HEK293 (cell line): ENCODE measurements around the gene MERTK.
"Not testable (repeated sequence)": the region's sequence is repeated elsewhere in the genome, so short reads cannot be mapped to it uniquely, and the experiment has no call there.

Source experiments
- CTCF ChIA-PET: fragments of 350-600 bp; formaldehyde crosslinking; extraction: SDS; loops from one replicate; lab custom pipeline; 2021; ENCODE audit warnings: antibody characterized with exemption; lab: Yijun Ruan, JAX
- POLR2A ChIA-PET: fragments of 300-600 bp; formaldehyde crosslinking; extraction: SDS; loops from one replicate; lab custom pipeline; 2020; ENCODE audit warnings: antibody characterized with exemption, inconsistent platforms; lab: Yijun Ruan, JAX
- H3K27ac ChIP-seq: fragments of 200-500 bp; sonication (Bioruptor generic); 2 replicates; pipeline ENCODE4 v1.5.1; 2014; ENCODE audit warnings: low read depth, low read length, control low read depth, inconsistent platforms; ENCODE audit errors: extremely low read depth
- H3K36me3 ChIP-seq, 2 experiments: fragments of 200-500 bp in 1 of 2; sonication (Bioruptor generic) in 1 of 2; 1 replicate in 1 of 2; 2 replicates in 1 of 2; pipeline ENCODE4 v1.5.1; 2014 to 2017; ENCODE audit warnings: inconsistent platforms in 2 of 2, low read length in 2 of 2; ENCODE audit not compliant: control insufficient read depth in 2 of 2, insufficient read depth in 1 of 2
- H3K4me1 ChIP-seq: fragments of 200-500 bp; sonication (Bioruptor generic); 2 replicates; pipeline ENCODE4 v1.5.1; 2014; ENCODE audit warnings: mild to moderate bottlenecking, low read length, inconsistent platforms; ENCODE audit not compliant: control insufficient read depth, insufficient read depth
- H3K4me3 ChIP-seq: 2 replicates; pipeline ENCODE4 v1.5.1; 2011; ENCODE audit warnings: low read depth, mild to moderate bottlenecking, control low read depth, low read length, moderate library complexity
- H3K9me3 ChIP-seq: fragments of 200-500 bp; sonication (Bioruptor generic); 2 replicates; pipeline ENCODE4 v1.5.1; 2014; ENCODE audit warnings: low read depth, low read length, inconsistent platforms; ENCODE audit not compliant: control insufficient read depth, insufficient read depth
- GLI2 ChIP-seq: fragments of 450-650 bp; formaldehyde crosslinking; IDR thresholded peaks from 2 replicates; pipeline ENCODE4; 2017; ENCODE audit warnings: missing biosample characterization, missing genetic modification characterization, low read depth, borderline replicate concordance
- MEIS1 ChIP-seq: sonication (generic); formaldehyde crosslinking; IDR thresholded peaks from 2 replicates; pipeline ENCODE4 v1.8.1; 2022; ENCODE audit warnings: missing genetic modification reagents, mild to moderate bottlenecking, borderline replicate concordance
- PRDM10 ChIP-seq: fragments of 450-650 bp; formaldehyde crosslinking; IDR thresholded peaks from 2 replicates; pipeline ENCODE4 v1.5.1; 2016; ENCODE audit warnings: missing biosample characterization, missing genetic modification characterization
- PRDM4 ChIP-seq: fragments of 450-650 bp; formaldehyde crosslinking; IDR thresholded peaks from 2 replicates; pipeline ENCODE4 v1.5.1; 2017; ENCODE audit warnings: missing biosample characterization, missing genetic modification characterization
- TCF7L2 ChIP-seq: IDR thresholded peaks from 2 replicates; pipeline ENCODE4 v1.6.1; 2011; ENCODE audit warnings: low read depth, mild to moderate bottlenecking, inconsistent platforms, low read length, moderate library complexity, borderline replicate concordance
- ZBTB48 ChIP-seq: fragments of 450-650 bp; formaldehyde crosslinking; IDR thresholded peaks from 2 replicates; pipeline ENCODE4 v1.5.1; 2016; ENCODE audit warnings: missing biosample characterization, missing genetic modification characterization
- ZBTB7A ChIP-seq: fragments of 450-650 bp; formaldehyde crosslinking; IDR thresholded peaks from 2 replicates; pipeline ENCODE4 v1.5.1; 2016; ENCODE audit warnings: low read depth, missing biosample characterization, missing genetic modification characterization
- ZNF175 ChIP-seq: fragments of 450-650 bp; formaldehyde crosslinking; IDR thresholded peaks from 2 replicates; pipeline ENCODE4 v1.5.1; 2016; ENCODE audit warnings: missing biosample characterization, missing genetic modification characterization
- ZNF18 ChIP-seq: fragments of 450-650 bp; formaldehyde crosslinking; IDR thresholded peaks from 2 replicates; pipeline ENCODE4 v1.5.1; 2016; ENCODE audit warnings: missing biosample characterization, missing genetic modification characterization
- ZNF426 ChIP-seq: fragments of 450-650 bp; formaldehyde crosslinking; IDR thresholded peaks from 2 replicates; pipeline ENCODE4 v1.5.1; 2017; ENCODE audit warnings: missing biosample characterization, missing genetic modification characterization, mild to moderate bottlenecking, inconsistent platforms, moderate library complexity
- ZNF510 ChIP-seq: fragments of 450-650 bp; formaldehyde crosslinking; IDR thresholded peaks from 2 replicates; pipeline ENCODE4 v1.5.1; 2018; ENCODE audit warnings: mild to moderate bottlenecking, missing genetic modification characterization, missing biosample characterization; ENCODE audit not compliant: insufficient replicate concordance
- ZNF549 ChIP-seq: fragments of 450-650 bp; IDR thresholded peaks from 2 replicates; pipeline ENCODE4 v1.5.1; 2018; ENCODE audit warnings: missing biosample characterization, missing genetic modification characterization, mild to moderate bottlenecking, inconsistent platforms, moderate library complexity
- ZNF701 ChIP-seq: fragments of 450-650 bp; formaldehyde crosslinking; IDR thresholded peaks from 2 replicates; pipeline ENCODE4 v1.5.1; 2016; ENCODE audit warnings: missing biosample characterization, missing genetic modification characterization
- ZNF843 ChIP-seq: fragments of 450-650 bp; formaldehyde crosslinking; IDR thresholded peaks from 2 replicates; pipeline ENCODE4 v1.5.1; 2016; ENCODE audit warnings: missing biosample characterization, missing genetic modification characterization
- ZSCAN23 ChIP-seq: fragments of 450-650 bp; formaldehyde crosslinking; IDR thresholded peaks from 2 replicates; pipeline ENCODE4 v1.5.1; 2016; ENCODE audit warnings: missing biosample characterization, missing genetic modification characterization
- ZSCAN4 ChIP-seq: fragments of 450-650 bp; formaldehyde crosslinking; IDR thresholded peaks from 2 replicates; pipeline ENCODE4 v1.5.1; 2017; ENCODE audit warnings: missing biosample characterization, missing genetic modification characterization
- ZSCAN5A ChIP-seq: fragments of 450-650 bp; formaldehyde crosslinking; IDR thresholded peaks from 2 replicates; pipeline ENCODE4 v1.5.1; 2016; ENCODE audit warnings: missing biosample characterization, missing genetic modification characterization
- ZXDB ChIP-seq: fragments of 450-650 bp; formaldehyde crosslinking; IDR thresholded peaks from 2 replicates; pipeline ENCODE4 v1.5.1; 2016; ENCODE audit warnings: missing biosample characterization, missing genetic modification characterization

MERTK gene

GRCh38 chr2:112035786-112036185 is 137.4 kb downstream of the MERTK start:
- CTCF ChIA-PET: no interaction called here
- Histone ChIP-seq H3K4me1 (peaks cover 5% of the 10 kb centered on the region), H3K9me3 (no peaks in the 10 kb centered on the region; the same call in 1 of the 2 replicates), H3K27ac (no peak overlapping the region), H3K4me3 (no peak overlapping the region), H3K36me3 (no peaks in the 10 kb centered on the region)
- TF ChIP-seq ZNF175 (tag by site-specific recombination) (no peak), ZSCAN23 (no peak), MEIS1 (no peak), ZSCAN5A (no peak), TCF7L2 (no peak), PRDM4 (no peak), ZNF18 (tag by site-specific recombination) (no peak), ZXDB (tag by site-specific recombination) (no peak), PRDM10 (tag by site-specific recombination) (no peak), ZNF426 (tag by site-specific recombination) (no peak), ZBTB48 (tag by site-specific recombination) (no peak), ZBTB7A (no peak), ZSCAN4 (tag by site-specific recombination) (no peak), ZNF701 (no peak), GLI2 (tag by site-specific recombination) (no peak), ZNF549 (tag by site-specific recombination) (no peak), ZNF843 (tag by site-specific recombination) (no peak), ZNF510 (tag by site-specific recombination) (no peak)
- POLR2A ChIA-PET: no interaction called here

- not testable (repeated sequence) for H3K9me3 ChIP-seq, H3K36me3 ChIP-seq, H3K4me3 ChIP-seq, H3K27ac ChIP-seq, H3K4me1 ChIP-seq
- POLR2A ChIA-PET: interaction anchor here (0.6 kb wide), 1 partner anchor 969 kb away, joined by 5 read pairs; no protein-coding TSS in a partner anchor
- CTCF ChIA-PET: interaction anchor here (0.5 to 0.6 kb wide), 2 partner anchors 65 to 137 kb away, joined by 3 read pairs; no protein-coding TSS in a partner anchor
Measured at GRCh38 chr2:112039556-112039955, 141.1 kb downstream of the MERTK start.

GRCh38 chr2:112040066-112040465 is 141.7 kb downstream of the MERTK start:
- H3K9me3 ChIP-seq, H3K4me1 ChIP-seq, H3K27ac ChIP-seq, POLR2A ChIA-PET, H3K4me3 ChIP-seq, H3K36me3 ChIP-seq, CTCF ChIA-PET: not testable (repeated sequence)

GRCh38 chr2:112041460-112041859 is 143.1 kb downstream of the MERTK start:
- H3K4me1 ChIP-seq, H3K9me3 ChIP-seq, H3K27ac ChIP-seq, H3K4me3 ChIP-seq, POLR2A ChIA-PET, H3K36me3 ChIP-seq: not testable (repeated sequence)
- CTCF ChIA-PET: interaction anchor here (0.6 kb wide), 1 partner anchor 20 kb away, joined by 4 read pairs; no protein-coding TSS in a partner anchor
